Mesenchymal stem cell (in vitro differentiated cells and primary cell): ENCODE measurements around the gene KRT39.

Source experiments
- DNase-seq: peaks from one replicate; pipeline ENCODE4 v3.0.0-alpha.2; 2013
- H2AFZ ChIP-seq: one replicate; pipeline ENCODE4 v1.6.1; 2013; ENCODE audit warnings: low read depth, mild to moderate bottlenecking, control low read depth, inconsistent platforms, low read length, moderate library complexity
- H2AK5ac ChIP-seq: 2 replicates; pipeline ENCODE4 v1.6.1; 2013; ENCODE audit warnings: low read length, moderate library complexity, mild to moderate bottlenecking, inconsistent platforms; ENCODE audit not compliant: severe bottlenecking
- H2BK120ac ChIP-seq: one replicate; pipeline ENCODE4 v1.6.1; 2013; ENCODE audit warnings: low read depth, mild to moderate bottlenecking, inconsistent platforms, low read length, moderate library complexity
- H2BK12ac ChIP-seq, 2 experiments: one replicate each; pipeline ENCODE4 v1.6.1; 2013; ENCODE audit warnings: inconsistent platforms in 2 of 2, low read length in 2 of 2, mild to moderate bottlenecking in 2 of 2, moderate library complexity in 2 of 2, control low read depth in 1 of 2
- H2BK15ac ChIP-seq: one replicate; pipeline ENCODE4 v1.6.1; 2013; ENCODE audit warnings: mild to moderate bottlenecking, low read depth, inconsistent platforms; ENCODE audit not compliant: poor library complexity, severe bottlenecking
- H2BK5ac ChIP-seq: 2 replicates; pipeline ENCODE4 v1.6.1; 2013; ENCODE audit warnings: low read depth, mild to moderate bottlenecking, low read length, control low read depth, inconsistent platforms; ENCODE audit not compliant: poor library complexity, severe bottlenecking
- H3K14ac ChIP-seq, 2 experiments: one replicate each; pipeline ENCODE4 v1.6.1; 2013; ENCODE audit warnings: inconsistent platforms in 2 of 2, low read length in 2 of 2, control low read depth in 1 of 2, mild to moderate bottlenecking in 1 of 2, moderate library complexity in 1 of 2
- H3K18ac ChIP-seq, 2 experiments: one replicate each; pipeline ENCODE4 v1.6.1; 2013; ENCODE audit warnings: inconsistent platforms in 2 of 2, low read length in 2 of 2, control low read depth in 1 of 2, low read depth in 1 of 2, mild to moderate bottlenecking in 1 of 2
- H3K23ac ChIP-seq, 2 experiments: one replicate each; pipeline ENCODE4 v1.6.1; 2013; ENCODE audit warnings: inconsistent platforms in 2 of 2, low read length in 2 of 2, mild to moderate bottlenecking in 2 of 2, moderate library complexity in 2 of 2, control low read depth in 1 of 2
- H3K27ac ChIP-seq: 2 replicates; pipeline ENCODE4 v1.5.1; 2013; ENCODE audit warnings: mild to moderate bottlenecking, moderate library complexity, low read length, control low read depth, inconsistent platforms; ENCODE audit not compliant: poor library complexity, severe bottlenecking
- H3K27me3 ChIP-seq, 2 experiments: 2 replicates each; pipeline versions ENCODE4 v1.6.1 to v1.7.0; 2013; ENCODE audit warnings: low read length in 2 of 2, mild to moderate bottlenecking in 2 of 2, moderate library complexity in 2 of 2, control low read depth in 1 of 2, inconsistent platforms in 1 of 2; ENCODE audit not compliant: control insufficient read depth in 1 of 2, insufficient read depth in 1 of 2
- H3K36me3 ChIP-seq, 2 experiments: 2 replicates each; pipeline versions ENCODE4 v1.6.1 to v1.7.0; 2013; ENCODE audit warnings: low read length in 2 of 2, control low read depth in 1 of 2, inconsistent platforms in 1 of 2, low read depth in 1 of 2, mild to moderate bottlenecking in 1 of 2; ENCODE audit not compliant: insufficient read depth in 2 of 2, control insufficient read depth in 1 of 2
- H3K4ac ChIP-seq, 2 experiments: one replicate each; pipeline ENCODE4 v1.6.1; 2013; ENCODE audit warnings: inconsistent platforms in 2 of 2, low read length in 2 of 2, mild to moderate bottlenecking in 2 of 2, moderate library complexity in 2 of 2, control low read depth in 1 of 2, low read depth in 1 of 2
- H3K4me1 ChIP-seq: 2 replicates; pipeline ENCODE4 v1.6.1; 2013; ENCODE audit warnings: low read depth, low read length, control low read depth; ENCODE audit not compliant: control insufficient read depth, insufficient read depth
- H3K4me2 ChIP-seq: 2 replicates; pipeline ENCODE4 v1.6.1; 2013; ENCODE audit warnings: low read length, mild to moderate bottlenecking, inconsistent platforms; ENCODE audit not compliant: poor library complexity, severe bottlenecking
- H3K4me3 ChIP-seq, 2 experiments: 2 replicates each; pipeline versions ENCODE4 v1.5.1 to v1.7.0; 2013; ENCODE audit warnings: low read length in 2 of 2, mild to moderate bottlenecking in 2 of 2, control low read depth in 1 of 2, low read depth in 1 of 2; ENCODE audit not compliant: insufficient read depth in 1 of 2
- H3K79me1 ChIP-seq: replicated peaks from 2 replicates; pipeline ENCODE4 v1.6.1; 2013; ENCODE audit warnings: mild to moderate bottlenecking, control low read depth, low read length, inconsistent platforms; ENCODE audit not compliant: poor library complexity, severe bottlenecking
- H3K9ac ChIP-seq: 2 replicates; pipeline ENCODE4 v1.7.0; 2013; ENCODE audit warnings: mild to moderate bottlenecking, low read length, moderate library complexity
- H3K9me3 ChIP-seq: 2 replicates; pipeline ENCODE4 v1.7.0; 2013; ENCODE audit warnings: mild to moderate bottlenecking, low read length; ENCODE audit not compliant: control insufficient read depth
- H4K8ac ChIP-seq: one replicate; pipeline ENCODE4 v1.6.1; 2013; ENCODE audit warnings: inconsistent platforms, mild to moderate bottlenecking, low read length, moderate library complexity
- H4K91ac ChIP-seq: one replicate; pipeline ENCODE4 v1.6.1; 2013; ENCODE audit warnings: mild to moderate bottlenecking, low read length, inconsistent platforms
- WGBS: methylation state at CpG from one replicate; pipeline ENCODE4 v1.1.7; 2013; ENCODE audit warnings: mixed read lengths; 5-methylcytosine and 5-hydroxymethylcytosine counted together

The KRT39 gene

GRCh38 chr17:40949418-40949817 is 17.3 kb downstream of the KRT39 start:
- no peak overlapping the region for H3K4me2 ChIP-seq
- H2BK5ac ChIP-seq: no peak overlapping the region
- no peak overlapping the region for H2BK12ac ChIP-seq
- no peak overlapping the region for H2BK120ac ChIP-seq
- peak overlapping the region; percentile 38 for H3K9ac ChIP-seq
- no peak overlapping the region for H3K18ac ChIP-seq
- no peaks in the 10 kb centered on the region for H3K4me1 ChIP-seq
- H2AFZ ChIP-seq: no peak overlapping the region
- H3K23ac ChIP-seq: no peak overlapping the region
- H3K9me3 ChIP-seq: no peaks in the 10 kb centered on the region
- no peak overlapping the region for H3K4me3 ChIP-seq
- no peak overlapping the region for H2BK15ac ChIP-seq
- no peaks in the 10 kb centered on the region for H3K79me1 ChIP-seq
- H3K36me3 ChIP-seq: no peaks in the 10 kb centered on the region
- no peak overlapping the region for H3K27ac ChIP-seq
- no peak overlapping the region for H3K4ac ChIP-seq
- no peak overlapping the region for H4K8ac ChIP-seq
- H2AK5ac ChIP-seq: no peak overlapping the region
- no peak for DNase-seq
- H4K91ac ChIP-seq: no peak overlapping the region
- WGBS: 72% methylated on average over 10 of the region's 10 CpGs
- H3K14ac ChIP-seq: no peak overlapping the region
- H3K27me3 ChIP-seq: no peaks in the 10 kb centered on the region

- Histone ChIP-seq H2AFZ (no peak overlapping the region), H2BK15ac (no peak overlapping the region), H2BK5ac (no peak overlapping the region), H2BK120ac (no peak overlapping the region), H3K4me1 (no peaks in the 10 kb centered on the region), H3K27ac (no peak overlapping the region), H3K27me3 (no peaks in the 10 kb centered on the region), H3K4me2 (no peak overlapping the region), H3K9ac (no peak overlapping the region), H3K79me1 (no peaks in the 10 kb centered on the region), H3K36me3 (no peaks in the 10 kb centered on the region), H3K4ac (no peak overlapping the region), H3K18ac (no peak overlapping the region), H2BK12ac (no peak overlapping the region), H3K14ac (no peak overlapping the region), H3K4me3 (no peak overlapping the region), H4K91ac (no peak overlapping the region), H4K8ac (no peak overlapping the region), H3K9me3 (no peaks in the 10 kb centered on the region), H2AK5ac (no peak overlapping the region), H3K23ac (no peak overlapping the region)
- 88% methylated on average over 1 of the region's 2 CpGs for WGBS
- DNase-seq: no peak
Measured at GRCh38 chr17:40947929-40948328, 18.8 kb downstream of the KRT39 start.

- no peak for DNase-seq
- Histone ChIP-seq H3K4me1 (no peaks in the 10 kb centered on the region), H2AK5ac (no peak overlapping the region), H2AFZ (no peak overlapping the region), H3K4me3 (no peak overlapping the region), H2BK120ac (no peak overlapping the region), H2BK5ac (no peak overlapping the region), H2BK15ac (no peak overlapping the region), H2BK12ac (no peak overlapping the region), H4K91ac (no peak overlapping the region), H3K4me2 (no peak overlapping the region), H3K23ac (no peak overlapping the region), H3K36me3 (no peaks in the 10 kb centered on the region), H4K8ac (no peak overlapping the region), H3K18ac (no peak overlapping the region), H3K9ac (no peak overlapping the region), H3K9me3 (no peaks in the 10 kb centered on the region), H3K27ac (no peak overlapping the region), H3K27me3 (no peaks in the 10 kb centered on the region), H3K4ac (no peak overlapping the region), H3K79me1 (no peaks in the 10 kb centered on the region), H3K14ac (no peak overlapping the region)
- 89% methylated on average over 5 of the region's 6 CpGs for WGBS
Measured at GRCh38 chr17:40945414-40945813, 21.3 kb downstream of the KRT39 start.

GRCh38 chr17:40944531-40944930 is 22.2 kb downstream of the KRT39 start:
- WGBS: no CpG with 5 or more reads among the region's 1 CpG
- H3K23ac ChIP-seq: no peak overlapping the region

More at GRCh38 chr17:40944531-40944930, 22.2 kb downstream of the KRT39 start:
- no peak overlapping the region for H2AK5ac ChIP-seq
- no peak overlapping the region for H3K4me2 ChIP-seq
- H2BK5ac ChIP-seq: no peak overlapping the region
- no peak overlapping the region for H3K14ac ChIP-seq
- H3K27ac ChIP-seq: no peak overlapping the region
- H3K4ac ChIP-seq: no peak overlapping the region
- no peaks in the 10 kb centered on the region for H3K36me3 ChIP-seq
- no peak overlapping the region for H2BK120ac ChIP-seq
- no peak overlapping the region for H2AFZ ChIP-seq
- H4K8ac ChIP-seq: no peak overlapping the region
- no peak overlapping the region for H2BK15ac ChIP-seq
- H3K9me3 ChIP-seq: no peaks in the 10 kb centered on the region
- no peak overlapping the region for H2BK12ac ChIP-seq
- no peak overlapping the region for H3K9ac ChIP-seq
- no peaks in the 10 kb centered on the region for H3K4me1 ChIP-seq
- no peak overlapping the region for H3K4me3 ChIP-seq
- H3K27me3 ChIP-seq: no peaks in the 10 kb centered on the region
- H3K18ac ChIP-seq: no peak overlapping the region
- no peak for DNase-seq
- no peaks in the 10 kb centered on the region for H3K79me1 ChIP-seq
- no peak overlapping the region for H4K91ac ChIP-seq
